Osteoblast (primary cell): ENCODE measurements around the gene MCM9. TPM values are rescaled to one million over a fixed set of nuclear protein-coding genes. Genes with fewer than 3 reads are reported as not detected.
A peak's percentile ranks its signal among the peaks of the same experiment; 100 is the strongest.

Experiments
- DNase-seq: peaks from one replicate; pipeline ENCODE4 v3.0.0; 2011; ENCODE audit warnings: low spot score, mixed read lengths; ENCODE audit not compliant: insufficient read length; ENCODE audit errors: missing footprints
- H2AFZ ChIP-seq: 2 replicates; pipeline ENCODE4 v1.6.0; 2011; ENCODE audit warnings: mild to moderate bottlenecking, low read length
- H3K27ac ChIP-seq: 2 replicates; pipeline ENCODE4 v1.5.1; 2011; ENCODE audit warnings: mild to moderate bottlenecking, low read depth, low read length, moderate library complexity
- H3K27me3 ChIP-seq: 2 replicates; pipeline ENCODE4 v1.6.0; 2012; ENCODE audit warnings: mild to moderate bottlenecking, control low read depth, inconsistent platforms, low read length, moderate library complexity; ENCODE audit not compliant: insufficient read depth
- H3K36me3 ChIP-seq: 2 replicates; pipeline ENCODE4 v1.5.1; 2011; ENCODE audit warnings: mild to moderate bottlenecking, low read length, control low read depth, moderate library complexity; ENCODE audit not compliant: insufficient read depth
- H3K4me1 ChIP-seq: 2 replicates; pipeline ENCODE4 v1.5.1; 2011; ENCODE audit warnings: mild to moderate bottlenecking, low read length, control low read depth, moderate library complexity; ENCODE audit not compliant: insufficient read depth
- H3K4me2 ChIP-seq: 2 replicates; pipeline ENCODE4 v1.6.0; 2011; ENCODE audit warnings: mild to moderate bottlenecking, low read length; ENCODE audit not compliant: insufficient read depth
- H3K4me3 ChIP-seq: fragments of 200-600 bp; sonication (generic); 3 replicates; pipeline ENCODE4 v1.5.1; 2012; ENCODE audit warnings: mild to moderate bottlenecking, low read length, inconsistent platforms; ENCODE audit not compliant: insufficient read depth
- H3K79me2 ChIP-seq: 2 replicates; pipeline ENCODE4 v1.6.0; 2012; ENCODE audit warnings: mild to moderate bottlenecking, low read length, control low read depth, inconsistent platforms; ENCODE audit not compliant: insufficient read depth
- H3K9me3 ChIP-seq: 2 replicates; pipeline ENCODE4 v1.5.1; 2011; ENCODE audit warnings: low read depth, low read length, control low read depth
- H4K20me1 ChIP-seq: 2 replicates; pipeline ENCODE4 v1.6.0; 2012; ENCODE audit warnings: mild to moderate bottlenecking, low read length, control low read depth; ENCODE audit not compliant: insufficient read depth
- CTCF ChIP-seq: IDR thresholded peaks from 2 replicates; pipeline ENCODE4 v1.5.1; 2011; ENCODE audit warnings: mild to moderate bottlenecking, low read depth, low read length, moderate library complexity; ENCODE audit errors: extremely low read depth
- total RNA-seq: library from RNA; depleted of rRNA; stranded (reverse); fragments of >200 nt; gene quantifications from 2 replicates; pipeline ENCODE4 v1.2.3, GENCODE V29; 2012

The MCM9 gene
- total RNA-seq, 1 donor, result 15.2 TPM

DNA sequence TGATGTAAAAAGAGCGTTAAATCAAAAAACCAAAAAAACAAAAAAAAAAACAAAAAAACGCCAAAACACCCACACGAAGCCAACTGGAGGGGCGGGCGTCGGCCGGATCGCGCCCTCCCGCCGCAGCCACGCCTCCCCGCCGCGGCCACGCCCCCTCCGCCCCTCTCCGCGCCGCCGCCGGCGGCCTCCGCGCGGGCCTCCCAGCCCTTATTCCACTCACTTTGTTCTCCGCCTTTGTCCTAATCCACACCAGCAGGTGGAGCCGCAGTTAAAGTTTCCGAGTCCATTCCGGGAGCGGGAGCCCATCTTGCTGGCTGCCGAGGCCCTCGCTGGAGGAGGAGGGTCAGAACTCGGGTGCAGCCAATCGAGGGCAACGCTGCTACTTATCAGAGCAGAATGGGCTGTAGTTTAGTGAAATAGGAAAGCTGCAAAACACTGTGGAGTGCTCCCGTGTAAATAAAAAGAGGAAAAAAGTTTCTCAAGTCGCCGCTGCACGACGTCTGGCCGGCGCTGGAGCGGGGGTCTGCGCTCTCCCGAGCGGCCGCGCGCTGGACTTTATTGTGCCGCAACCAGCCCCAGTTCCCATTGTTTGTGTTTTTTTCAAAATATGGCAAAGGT is 41.0 kb downstream of the MCM9 start, which contains the start of gene ASF1A:
TSS of gene ASF1A (plus strand) at position 346 of the 618 bp plus-strand sequence. CDS start at position 608, 262 bp downstream.
- Histone ChIP-seq H3K36me3 (peaks cover 2% of the 10 kb centered on the region), H3K27ac (peak within 1 kb of the TSS; percentile 90), H3K79me2 (peaks cover 76% of the 10 kb centered on the region), H3K9me3 (no peaks in the 10 kb centered on the region), H2AFZ (peak within 1 kb of the TSS; percentile 86), H3K4me2 (peak within 1 kb of the TSS; percentile 92), H3K4me1 (peaks cover 31% of the 10 kb centered on the region), H4K20me1 (no peaks in the 10 kb centered on the region), H3K4me3 (peak within 1 kb of the TSS; percentile 87), H3K27me3 (no peaks in the 10 kb centered on the region)
- peak; percentile 60 for TF ChIP-seq CTCF
- DNase-seq, result peak; percentile 98

DNA sequence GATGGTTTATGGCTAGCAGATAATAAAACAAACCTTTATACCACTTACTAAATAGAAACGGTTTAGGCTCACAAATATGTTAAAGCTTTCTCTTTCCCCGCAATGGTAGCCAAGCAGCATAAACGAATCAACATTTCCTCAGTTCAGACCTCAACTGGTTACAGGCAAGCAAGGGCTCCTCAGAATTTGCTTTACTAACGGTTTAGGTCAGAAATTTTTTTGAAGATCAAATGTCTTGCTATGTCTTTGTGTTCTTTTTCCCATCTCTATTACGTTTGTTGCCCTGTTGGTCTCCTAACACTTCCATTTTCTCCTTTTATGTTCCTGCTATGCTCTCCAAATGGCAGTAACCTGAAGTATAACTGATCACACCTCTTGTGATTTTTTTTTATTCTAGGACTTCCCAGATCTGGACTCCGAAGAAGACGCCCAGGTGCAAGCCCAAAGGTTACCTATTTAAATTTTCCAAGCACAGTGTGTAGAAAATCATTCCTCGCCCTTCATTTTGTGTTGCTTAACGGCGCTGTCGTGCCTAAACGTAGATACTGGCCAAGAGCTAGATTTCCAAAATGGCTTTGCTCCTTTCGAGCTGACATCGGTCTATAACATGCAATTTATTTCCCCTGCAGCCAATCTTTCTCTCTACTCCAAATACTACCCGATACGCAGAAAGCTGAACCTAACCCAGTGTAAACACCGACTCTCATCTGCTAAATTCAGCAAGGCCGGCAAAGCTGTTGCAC is 41.7 kb downstream of the MCM9 start:
- Histone ChIP-seq H2AFZ (peak overlapping the region; percentile 86), H3K4me2 (peak overlapping the region; percentile 83), H3K4me3 (peak overlapping the region; percentile 87), H3K27me3 (no peaks in the 10 kb centered on the region), H3K9me3 (no peaks in the 10 kb centered on the region), H3K4me1 (peaks cover 31% of the 10 kb centered on the region), H3K79me2 (peaks cover 76% of the 10 kb centered on the region), H3K36me3 (no peaks in the 10 kb centered on the region), H4K20me1 (no peaks in the 10 kb centered on the region), H3K27ac (peak overlapping the region; percentile 90)
- no peak for DNase-seq
- no peak for TF ChIP-seq CTCF

- Histone ChIP-seq H3K4me2 (peak overlapping the region; percentile 83), H4K20me1 (no peaks in the 10 kb centered on the region), H3K36me3 (no peaks in the 10 kb centered on the region), H3K27ac (peak overlapping the region; percentile 90), H3K4me3 (peak overlapping the region; percentile 87), H3K9me3 (no peaks in the 10 kb centered on the region), H3K4me1 (peaks cover 31% of the 10 kb centered on the region), H3K27me3 (no peaks in the 10 kb centered on the region), H3K79me2 (peaks cover 74% of the 10 kb centered on the region), H2AFZ (peak overlapping the region; percentile 86)
- no peak for DNase-seq
- no peak for TF ChIP-seq CTCF
Observed at GRCh38 chr6:118892355-118892991, 42.5 kb downstream of the MCM9 start.
